HG02678 (cell line): ENCODE measurements around the gene AZGP1.
"Not testable (repeated sequence)": the region's sequence is repeated elsewhere in the genome, so short reads cannot be mapped to it uniquely, and the experiment has no call there.

Experiments
- ATAC-seq: cut with Tn5 transposase; IDR thresholded peaks from one replicate; pipeline ENCODE4 v1.9.1; 2021; ENCODE audit warnings: mild to moderate bottlenecking, moderate library complexity; ENCODE audit not compliant: unreplicated experiment

AZGP1 gene

DNA sequence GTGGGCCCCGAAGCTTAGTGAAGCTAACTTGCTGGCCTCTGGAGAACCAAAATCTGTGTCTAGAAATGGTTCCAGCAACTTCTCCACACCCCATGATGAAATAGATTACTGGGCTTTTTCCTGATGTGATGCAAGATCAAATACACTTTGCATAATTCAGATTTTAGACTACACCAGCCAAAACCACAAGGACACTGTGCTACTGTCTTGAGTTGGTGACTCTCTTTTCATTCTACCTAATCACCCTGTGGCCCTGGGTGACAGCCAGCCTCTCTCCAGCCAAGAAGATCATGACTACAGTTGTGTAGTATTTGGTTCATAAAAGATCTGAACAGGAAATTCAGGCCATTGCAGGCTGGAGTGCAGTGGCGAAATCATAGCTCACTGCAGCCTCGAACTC lies 22.2 kb downstream of the AZGP1 start:
- no peak for ATAC-seq

DNA sequence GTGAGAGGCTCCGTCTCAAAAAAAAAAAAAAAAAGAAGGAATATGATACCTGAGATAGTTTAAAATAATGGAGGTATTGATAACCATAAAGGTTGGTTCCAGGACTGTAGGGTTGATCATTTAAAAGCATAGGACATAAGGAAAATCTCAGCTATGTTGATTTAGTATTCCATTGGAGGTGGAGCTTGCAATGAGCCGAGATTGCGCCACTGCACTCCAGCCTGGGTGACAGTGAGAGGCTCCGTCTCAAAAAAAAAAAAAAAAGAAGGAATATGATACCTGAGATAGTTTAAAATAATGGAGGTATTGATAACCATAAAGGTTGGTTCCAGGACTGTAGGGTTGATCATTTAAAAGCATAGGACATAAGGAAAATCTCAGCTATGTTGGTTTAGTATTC lies 23.2 kb downstream of the AZGP1 start:
- not testable (repeated sequence) for ATAC-seq

DNA sequence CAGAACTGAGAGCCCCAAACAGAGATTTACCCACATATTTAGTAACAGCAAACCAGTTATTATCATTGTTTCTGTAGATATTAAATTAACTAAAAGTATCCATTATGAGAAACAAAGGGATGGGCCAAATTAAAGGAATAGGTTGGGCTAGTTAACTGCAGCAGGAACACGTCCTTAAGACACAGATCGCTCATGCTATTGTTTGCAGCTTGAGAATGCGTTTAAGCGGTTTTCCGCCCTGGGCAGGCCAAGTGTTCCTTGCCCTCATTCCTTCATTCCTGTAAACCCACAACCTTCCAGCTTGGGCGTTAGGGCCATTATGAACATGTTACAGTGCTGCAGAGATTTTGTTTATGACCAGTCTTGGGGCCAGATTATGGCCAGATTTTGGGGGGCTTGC lies 25.0 kb downstream of the AZGP1 start:
- not testable (repeated sequence) for ATAC-seq

DNA sequence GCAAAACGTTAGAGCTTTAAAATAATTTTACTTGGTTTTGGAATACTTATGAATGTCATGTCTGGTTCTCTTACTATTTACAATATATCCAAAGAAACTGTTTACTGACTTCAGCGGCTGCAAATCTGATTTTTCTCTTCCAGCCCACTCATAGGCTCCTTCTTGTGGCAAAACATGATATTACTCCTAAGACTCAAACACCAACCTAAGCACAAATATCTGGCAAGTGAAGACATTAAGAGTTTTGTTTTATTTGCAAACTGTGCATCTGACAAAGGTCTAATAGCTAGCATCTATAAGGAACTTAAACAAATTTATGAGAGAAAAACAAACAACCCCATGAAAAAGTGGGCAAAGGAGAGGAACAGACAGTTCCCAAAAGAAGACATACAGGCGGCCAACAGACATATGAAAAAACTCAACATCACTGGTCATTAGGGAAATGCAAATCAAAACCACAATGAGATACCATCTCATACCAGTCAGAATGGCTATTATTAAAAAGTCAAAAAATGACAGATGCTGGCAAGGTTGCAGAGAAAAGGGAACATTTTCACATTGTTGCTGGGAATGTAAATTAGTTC lies 26.1 kb downstream of the AZGP1 start:
- ATAC-seq, result no peak

DNA sequence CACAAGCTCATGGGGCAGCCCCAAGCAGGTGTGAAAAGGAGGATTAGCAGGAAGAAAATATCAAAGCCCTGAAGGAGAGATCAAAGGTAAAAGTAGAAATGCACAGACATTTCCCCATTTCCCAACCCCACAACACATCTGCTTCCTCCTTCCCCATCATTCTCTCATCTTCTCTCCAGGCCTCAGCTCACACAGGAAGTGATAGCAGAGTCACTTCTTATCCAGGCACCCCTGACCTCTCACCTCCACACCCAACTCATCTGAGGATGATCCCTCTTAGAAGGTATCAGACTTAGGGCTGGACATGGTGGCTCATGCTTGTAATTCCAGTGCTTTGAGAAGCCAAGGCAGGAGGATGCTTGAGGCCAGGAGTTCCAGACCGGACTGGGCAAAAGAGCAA lies 28.2 kb downstream of the AZGP1 start:
- no peak for ATAC-seq

DNA sequence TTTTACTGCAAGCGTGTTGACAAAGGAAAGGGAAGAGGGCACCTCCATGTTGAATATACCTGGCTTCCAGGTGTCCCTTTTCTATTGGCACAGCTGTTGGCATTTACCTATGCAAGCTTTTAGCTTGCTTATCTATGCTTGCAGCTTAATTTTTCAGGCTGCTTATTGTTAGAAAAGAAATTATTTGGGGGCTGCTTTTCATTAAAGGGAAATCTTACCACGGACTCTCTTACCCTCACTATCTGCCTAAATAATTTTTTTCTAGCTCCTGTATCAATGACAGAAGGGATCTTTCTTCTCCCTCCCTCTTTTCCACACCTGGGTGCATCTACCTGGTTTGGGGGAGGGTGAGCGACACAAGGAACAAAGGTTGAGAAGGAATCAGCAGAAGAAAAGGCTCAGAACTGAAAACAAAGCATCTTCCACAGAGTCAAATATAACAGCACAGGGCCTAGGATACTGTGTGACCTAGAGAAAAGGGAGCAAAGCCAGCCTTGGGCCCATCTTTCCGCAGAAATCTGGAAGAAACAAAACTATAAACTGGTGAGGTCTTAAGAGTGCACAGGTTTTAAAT lies 31.2 kb downstream of the AZGP1 start:
- ATAC-seq, result no peak

DNA sequence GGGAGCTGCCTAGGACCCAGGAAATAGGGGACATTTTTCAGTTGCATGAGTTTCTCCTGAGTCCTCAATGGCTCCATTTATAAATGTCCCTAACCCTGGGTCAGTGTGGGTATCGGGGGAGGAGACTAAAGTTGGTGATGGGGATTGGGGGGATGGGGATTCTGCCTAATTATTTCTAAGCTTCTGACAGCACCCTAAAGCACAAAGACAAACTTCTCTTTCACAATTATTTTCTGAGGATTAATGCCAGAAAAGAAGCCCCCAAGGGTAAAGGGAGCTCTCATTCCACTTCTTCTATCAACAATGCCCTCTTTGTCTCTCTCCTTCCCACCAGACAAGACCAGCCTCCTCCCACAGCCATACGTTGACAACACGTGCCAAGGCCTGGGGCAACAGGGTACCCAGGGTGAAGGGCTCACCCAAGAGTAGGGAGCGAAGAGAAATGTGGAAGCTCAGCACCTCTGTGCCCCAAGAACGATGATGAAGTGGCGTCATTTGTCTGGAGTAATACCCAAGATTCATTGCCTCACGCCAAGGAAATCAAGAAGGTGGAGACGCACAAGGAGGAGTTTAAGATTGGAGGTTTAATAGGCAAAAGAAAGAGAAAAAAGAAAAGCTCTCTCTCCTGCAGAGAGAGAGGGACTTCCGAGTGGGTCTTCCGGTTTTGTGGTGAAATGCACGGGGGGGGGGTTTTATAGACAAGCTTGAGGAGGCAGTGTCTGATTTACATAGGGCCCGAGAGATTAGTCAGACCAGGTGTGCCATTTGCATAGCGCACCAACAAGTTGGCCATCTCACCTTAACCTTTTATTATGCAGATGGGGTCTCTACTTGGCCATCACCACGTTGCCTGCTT lies 32.0 kb downstream of the AZGP1 start:
- ATAC-seq, result no peak

DNA sequence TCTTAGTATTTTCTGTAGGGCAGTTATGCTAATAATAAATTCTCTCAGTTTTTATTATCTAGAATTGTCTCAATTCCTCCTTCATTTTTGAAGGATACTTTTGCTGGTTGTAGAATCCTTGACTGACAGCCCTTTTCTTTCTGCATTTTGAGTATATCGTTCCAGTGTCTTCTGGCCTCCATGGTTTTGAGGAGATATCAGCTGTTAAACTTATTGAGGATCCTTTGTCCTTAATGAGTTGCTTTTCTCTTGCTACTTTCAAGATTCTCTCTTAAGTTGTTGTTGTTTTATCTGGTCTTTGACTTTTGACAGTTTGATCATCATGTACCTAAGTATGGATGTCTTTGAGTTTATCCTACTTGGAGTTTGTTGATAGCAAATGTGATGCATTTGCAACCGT lies 37.5 kb downstream of the AZGP1 start:
- ATAC-seq, result no peak

DNA sequence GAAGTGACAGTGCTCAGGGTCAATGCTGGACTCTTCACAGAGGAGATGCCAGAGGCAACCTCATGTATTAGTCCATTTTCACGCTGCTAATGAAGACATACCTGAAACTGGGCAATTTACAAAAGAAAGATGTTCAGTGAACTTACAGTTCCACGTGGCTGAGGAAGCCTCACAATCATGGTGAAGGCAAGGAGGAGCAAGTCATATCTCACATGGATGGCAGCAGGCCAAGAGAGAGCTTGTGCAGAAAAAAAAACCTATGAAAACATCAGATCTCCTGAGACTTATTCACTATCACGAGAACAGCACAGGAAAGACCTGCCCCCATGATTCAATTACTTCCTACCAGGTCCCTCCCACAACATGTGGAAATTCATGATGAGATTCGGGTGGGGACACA lies 40.8 kb downstream of the AZGP1 start:
- ATAC-seq, result not testable (repeated sequence)

DNA sequence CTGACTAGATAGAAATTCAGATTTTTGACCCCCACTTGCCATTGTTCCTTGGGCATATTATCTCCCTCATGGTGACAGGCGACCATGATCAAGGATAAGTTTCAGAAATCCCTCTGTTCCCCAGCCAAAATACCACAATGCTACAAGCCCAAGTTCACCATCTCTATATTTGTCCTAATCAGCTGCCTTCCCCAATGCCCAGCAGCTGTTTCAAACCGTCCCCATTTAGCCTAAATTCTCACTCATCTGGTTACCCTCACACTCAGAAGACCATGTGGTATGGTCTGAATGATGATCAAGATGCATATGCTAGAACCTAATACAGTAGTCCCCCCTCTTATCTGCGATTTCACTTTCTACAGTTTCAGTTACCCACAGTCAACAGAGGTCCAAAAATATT lies 45.5 kb downstream of the AZGP1 start:
- ATAC-seq, result no peak

DNA sequence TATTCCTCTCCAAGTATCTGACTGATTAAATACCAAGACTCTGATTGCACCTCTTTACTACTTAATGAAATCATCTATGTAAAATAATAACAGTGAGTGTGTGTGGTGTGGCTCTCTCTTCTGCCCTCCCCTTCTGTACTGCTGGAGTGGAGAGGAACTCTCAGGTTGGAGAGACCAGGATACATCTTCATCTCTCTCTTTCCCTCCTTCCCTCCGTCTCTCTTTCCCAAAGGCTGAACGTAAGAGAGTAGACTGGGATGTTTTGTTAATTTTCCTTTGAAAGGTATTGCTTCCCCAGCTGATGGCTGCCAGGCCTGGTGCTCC lies 46.1 kb downstream of the AZGP1 start:
- ATAC-seq, result no peak

DNA sequence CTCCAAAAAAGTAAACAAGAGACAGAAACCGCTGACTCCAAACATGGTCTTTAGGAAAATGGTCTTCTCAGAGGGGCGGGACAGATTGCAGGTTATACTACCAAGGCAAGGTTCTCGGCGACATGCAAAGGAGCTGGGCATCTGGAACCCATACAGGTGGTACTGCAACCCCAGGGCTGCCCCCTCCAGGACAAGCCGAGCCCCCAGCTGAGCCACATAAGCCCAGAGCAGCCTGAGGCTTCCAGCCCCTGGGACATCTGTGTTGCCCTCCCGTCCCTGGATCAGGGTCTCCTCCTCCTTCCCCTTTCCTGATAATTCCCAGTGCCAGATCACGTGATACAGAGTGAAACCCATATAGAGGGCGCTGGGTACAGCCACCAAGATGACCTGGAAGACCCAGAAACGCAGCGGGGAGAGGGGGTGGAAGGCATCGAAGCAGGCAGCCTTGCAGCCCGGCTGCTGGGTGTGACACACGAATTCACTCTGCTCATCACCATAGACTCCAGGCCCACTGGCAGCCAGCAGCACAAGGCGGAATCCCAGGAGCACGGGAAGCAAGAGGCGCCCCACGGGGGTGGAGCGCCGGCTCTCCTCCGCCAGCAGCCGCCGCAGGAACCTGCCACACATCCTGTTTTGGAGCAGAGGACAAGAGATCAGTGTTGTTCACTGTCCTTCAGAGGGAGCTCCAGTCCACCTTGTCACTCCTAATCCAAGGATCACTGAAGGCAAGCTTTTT lies 46.7 kb downstream of the AZGP1 start, which contains the start of gene GJC3:
GJC3 (minus strand) TSS at position 627 of the 736 bp plus-strand sequence; CDS start at position 627, 0 bp downstream.
- ATAC-seq, result no peak

DNA sequence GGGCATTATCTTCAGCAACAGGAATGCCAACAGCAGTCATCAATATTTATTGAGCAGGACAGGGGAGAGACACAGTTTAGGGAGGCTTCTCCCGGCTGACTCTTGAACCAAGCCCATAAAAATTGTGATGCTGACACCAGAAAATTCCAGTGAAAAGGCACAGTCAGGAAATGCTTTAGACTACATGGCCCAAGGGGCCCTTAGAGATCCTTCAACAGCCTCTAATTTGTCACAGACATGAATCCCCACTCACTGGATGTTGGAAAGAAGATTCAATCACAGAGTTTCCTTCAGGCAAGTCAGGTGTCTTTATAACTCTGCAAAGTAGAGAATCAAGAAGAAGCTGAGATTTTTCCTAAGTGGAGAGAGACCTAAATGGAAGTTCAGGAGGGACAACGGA lies 47.6 kb downstream of the AZGP1 start:
- ATAC-seq, result no peak

DNA sequence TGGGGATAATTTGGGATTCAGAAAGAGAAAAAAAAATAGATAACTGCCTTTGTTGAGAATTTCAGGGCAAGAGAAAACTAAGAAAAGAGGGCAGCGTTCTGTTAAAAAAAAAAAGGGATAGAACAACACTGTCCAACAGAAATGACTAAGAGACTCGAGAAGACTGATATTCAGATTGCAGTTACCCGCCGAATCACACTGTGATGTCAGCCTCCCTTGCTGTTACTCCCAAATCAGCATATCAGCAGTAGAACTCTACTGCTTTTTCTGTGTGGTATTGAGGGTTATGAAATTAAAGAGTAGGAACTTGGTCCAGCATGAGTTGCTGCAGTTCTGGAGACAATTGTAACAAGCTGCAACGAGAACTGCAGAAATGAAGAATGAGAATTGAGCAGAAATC lies 48.3 kb downstream of the AZGP1 start:
- ATAC-seq, result no peak

DNA sequence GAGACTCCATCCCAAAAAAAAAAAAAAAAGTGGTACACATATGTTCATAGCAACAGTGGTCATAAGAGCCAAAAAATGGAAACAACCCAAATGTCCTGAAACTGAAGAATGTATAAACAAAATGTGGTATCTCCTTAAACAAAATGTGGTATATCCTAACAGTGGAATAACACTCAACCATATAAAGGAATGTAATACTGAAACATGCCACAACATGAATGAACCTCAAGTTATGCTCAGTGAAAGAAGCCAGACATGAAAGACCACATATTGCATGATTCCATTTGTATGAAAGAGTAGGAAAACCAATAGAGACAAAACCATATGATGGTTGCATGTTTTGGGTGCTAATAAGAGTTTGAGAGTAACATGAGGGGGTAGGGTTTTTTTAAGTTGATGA lies 49.5 kb downstream of the AZGP1 start:
- no peak for ATAC-seq

DNA sequence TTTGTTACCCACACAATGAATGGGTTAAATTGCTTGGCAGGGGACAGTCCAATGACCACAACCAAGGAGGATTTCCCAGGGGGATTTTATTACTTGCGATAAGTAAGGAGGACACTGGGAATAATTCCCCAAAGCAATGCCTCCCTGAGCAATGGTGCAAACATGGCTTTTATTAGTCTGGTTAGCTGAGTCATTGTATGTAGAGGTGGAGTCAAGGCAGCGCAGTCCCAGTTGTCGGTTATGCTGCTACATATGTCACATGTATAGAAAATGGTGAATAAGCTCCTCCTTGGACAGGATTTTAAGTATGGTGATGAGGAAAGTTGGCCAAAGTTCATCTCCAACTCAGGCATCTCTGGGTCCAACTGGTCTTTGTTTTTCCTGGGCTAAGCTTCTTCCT lies 52.6 kb downstream of the AZGP1 start:
- no peak for ATAC-seq

DNA sequence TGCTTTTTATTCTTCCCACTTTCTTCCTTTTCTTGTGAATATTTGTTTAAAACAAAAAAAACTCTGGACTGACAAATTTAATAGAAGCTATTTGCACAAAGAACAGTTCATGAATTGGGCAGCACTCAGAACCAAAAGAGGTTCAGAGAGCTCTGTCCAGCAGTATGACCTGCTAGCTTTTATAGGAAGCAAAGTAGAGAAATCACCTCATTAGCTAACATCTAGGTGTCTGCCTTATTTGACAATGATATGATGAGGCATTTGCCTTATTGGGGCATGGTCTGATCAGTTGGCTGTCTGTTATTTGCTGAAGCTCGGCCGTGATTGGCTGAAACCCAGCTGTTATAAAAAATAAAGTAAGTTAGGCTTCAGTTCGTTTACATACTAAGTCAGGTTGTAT lies 55.7 kb downstream of the AZGP1 start:
- ATAC-seq, result no peak

DNA sequence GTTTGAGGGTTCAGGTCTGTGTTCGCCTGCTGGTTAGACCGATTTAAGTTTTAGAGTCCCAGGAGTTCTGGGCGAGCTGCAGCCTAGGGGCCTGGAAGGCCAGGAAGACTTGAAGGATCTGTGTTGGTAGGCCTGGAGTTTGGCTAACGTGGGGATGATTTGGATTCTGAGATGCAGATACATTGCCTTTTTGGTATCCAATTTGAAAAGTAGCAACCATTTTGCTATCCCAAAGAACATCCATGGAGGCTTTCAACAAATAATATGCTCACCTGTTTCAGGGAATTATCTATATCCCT lies 56.1 kb downstream of the AZGP1 start:
- no peak for ATAC-seq

DNA sequence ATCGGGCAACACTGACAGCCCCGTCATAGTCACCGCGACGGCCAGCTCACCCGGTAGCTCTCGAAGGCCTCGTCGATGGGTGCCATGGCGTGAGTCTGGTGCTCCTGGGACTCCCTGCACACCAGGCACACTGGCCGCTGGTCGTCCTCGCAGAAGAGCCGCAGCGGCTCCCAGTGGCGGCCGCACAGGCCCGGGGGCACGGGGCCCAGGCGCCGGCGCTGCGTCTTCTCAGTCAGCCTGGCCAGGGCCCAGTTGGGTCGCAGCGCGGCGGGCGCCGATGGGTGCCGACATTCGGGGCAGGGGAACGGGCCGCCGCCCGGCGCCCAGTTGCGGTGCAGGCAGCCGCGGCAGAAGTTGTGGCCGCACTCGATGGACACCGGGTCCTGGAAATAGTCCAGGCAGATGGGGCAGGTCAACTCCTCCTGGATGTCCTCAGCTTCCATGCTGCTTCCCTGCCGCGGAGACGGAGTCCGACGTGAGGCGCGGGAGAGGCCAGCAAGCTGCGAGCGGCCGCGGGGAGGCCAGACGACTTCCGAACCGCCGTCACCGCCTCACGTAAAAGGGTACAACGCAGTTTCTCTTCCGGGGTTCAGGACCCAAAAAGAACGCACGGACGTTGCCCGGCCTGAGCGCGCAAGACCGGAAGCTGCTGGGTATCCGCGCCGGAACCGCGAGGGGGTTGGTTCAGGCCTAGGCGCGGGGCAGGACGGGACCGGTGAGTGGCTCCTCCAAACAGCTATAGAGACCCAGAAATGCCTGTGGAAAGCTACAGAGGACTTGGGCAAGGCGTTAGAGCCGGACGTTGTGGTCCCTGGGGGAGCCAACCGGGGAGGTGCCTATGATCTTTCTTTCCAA lies 56.6 kb downstream of the AZGP1 start, which contains the start of gene TRIM4:
TRIM4 (minus strand) TSS at position 572 of the 855 bp plus-strand sequence; CDS start at position 443, 129 bp downstream.
- ATAC-seq, result peak; percentile 98
